GM19455 (cell line): ENCODE results near the gene FGD4.
"Not testable (repeated sequence)": the region's sequence is repeated elsewhere in the genome, so short reads cannot be mapped to it uniquely, and the experiment has no call there.

Experiments used
- ATAC-seq: cut with Tn5 transposase; IDR thresholded peaks from one replicate; pipeline ENCODE4 v1.9.1; 2021; ENCODE audit not compliant: unreplicated experiment

The FGD4 gene

GRCh38 chr12:32551058-32551457 lies 151.7 kb downstream of the FGD4 start:
- no peak for ATAC-seq

GRCh38 chr12:32558903-32559302 lies 159.5 kb downstream of the FGD4 start:
- peak; percentile 98 for ATAC-seq

GRCh38 chr12:32559434-32559833 lies 160.1 kb downstream of the FGD4 start:
- ATAC-seq = peak; percentile 5

GRCh38 chr12:32560520-32560919 lies 161.2 kb downstream of the FGD4 start:
- ATAC-seq = no peak

- no peak for ATAC-seq
Observed at GRCh38 chr12:32561931-32562341, 162.6 kb downstream of the FGD4 start.

- ATAC-seq = not testable (repeated sequence)
Observed at GRCh38 chr12:32562413-32562812, 163.1 kb downstream of the FGD4 start.

- ATAC-seq = no peak
Observed at GRCh38 chr12:32566663-32567295, 167.4 kb downstream of the FGD4 start.

GRCh38 chr12:32567296-32567674 lies 167.9 kb downstream of the FGD4 start:
- ATAC-seq = no peak

GRCh38 chr12:32568228-32568627 lies 168.9 kb downstream of the FGD4 start:
- ATAC-seq = no peak

- ATAC-seq = no peak
Observed at GRCh38 chr12:32569259-32569658, 169.9 kb downstream of the FGD4 start.

GRCh38 chr12:32574585-32574984 lies 175.2 kb downstream of the FGD4 start:
- ATAC-seq = no peak

GRCh38 chr12:32577328-32577727 lies 178.0 kb downstream of the FGD4 start:
- ATAC-seq = no peak

- ATAC-seq = no peak
Observed at GRCh38 chr12:32583534-32583933, 184.2 kb downstream of the FGD4 start.

GRCh38 chr12:32585680-32586079 lies 186.3 kb downstream of the FGD4 start:
- no peak for ATAC-seq

GRCh38 chr12:32586390-32586789 lies 187.0 kb downstream of the FGD4 start:
- no peak for ATAC-seq

GRCh38 chr12:32587581-32588495 lies 188.5 kb downstream of the FGD4 start:
- ATAC-seq = no peak

- ATAC-seq = no peak
Observed at GRCh38 chr12:32588604-32589003, 189.2 kb downstream of the FGD4 start.

- ATAC-seq = no peak
Observed at GRCh38 chr12:32589165-32589865, 190.0 kb downstream of the FGD4 start.

GRCh38 chr12:32595251-32595650 lies 195.9 kb downstream of the FGD4 start:
- no peak for ATAC-seq

- no peak for ATAC-seq
Observed at GRCh38 chr12:32596030-32596429, 196.7 kb downstream of the FGD4 start.

- ATAC-seq = no peak
Observed at GRCh38 chr12:32598688-32599087, 199.3 kb downstream of the FGD4 start.

- no peak for ATAC-seq
Observed at GRCh38 chr12:32600681-32601080, 201.3 kb downstream of the FGD4 start.
